GM19099 (cell line): ENCODE data around the gene HHIP.

ENCODE experiments used
- POLR2A ChIP-seq: IDR thresholded peaks from 3 replicates; pipeline ENCODE4 v1.6.1; 2011; ENCODE audit warnings: low read depth; ENCODE audit not compliant: insufficient read length; ENCODE audit errors: extremely low read depth

The HHIP gene

GRCh38 chr4:144754562-144755410 lies 108.8 kb downstream of the HHIP start:
- no peak for TF ChIP-seq POLR2A

- no peak for TF ChIP-seq POLR2A
Observed at GRCh38 chr4:144757969-144758368, 112.0 kb downstream of the HHIP start.

DNA sequence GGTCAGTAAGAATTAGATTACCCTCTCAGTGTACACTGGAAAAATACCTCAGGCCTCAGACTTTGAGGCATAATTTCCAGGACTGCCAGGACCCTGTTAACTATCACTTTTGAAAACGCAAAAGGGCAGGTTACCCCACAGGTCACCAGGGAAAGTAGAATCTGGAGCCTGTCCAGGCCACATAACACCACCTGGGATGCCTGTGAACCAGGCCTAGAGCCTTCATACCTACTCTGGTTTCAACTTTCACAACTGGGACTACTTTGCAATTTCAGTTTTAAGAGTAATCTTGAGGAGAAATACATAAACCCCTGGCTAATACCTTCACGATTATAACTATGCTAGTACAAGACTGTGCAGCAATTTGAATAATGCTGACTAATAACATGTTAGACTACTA lies 132.4 kb downstream of the HHIP start:
- no peak for TF ChIP-seq POLR2A

GRCh38 chr4:144782345-144782744 lies 136.4 kb downstream of the HHIP start:
- TF ChIP-seq POLR2A = no peak

- TF ChIP-seq POLR2A = no peak
Observed at GRCh38 chr4:144785961-144786360, 140.0 kb downstream of the HHIP start.

- TF ChIP-seq POLR2A = no peak
Observed at GRCh38 chr4:144787365-144788258, 141.7 kb downstream of the HHIP start.

- TF ChIP-seq POLR2A = no peak
Observed at GRCh38 chr4:144788469-144788868, 142.5 kb downstream of the HHIP start.
